Measurements from ENCODE around the gene TUBGCP5.

The TUBGCP5 gene

GRCh38 chr15:22951381-22952280 lies 87.7 kb downstream of the TUBGCP5 start:
- DNase-seq, result no peak

GRCh38 chr15:22951031-22951380 lies 88.4 kb downstream of the TUBGCP5 start:
- DNase-seq, result no peak

- DNase-seq, result no peak
These were observed 88.9 kb downstream of the TUBGCP5 start for GRCh38 chr15:22950256-22950990.

Measured in NCI-H1436 treated with DMSO at 0.1 percent for 48 hours (cell line).